ENCODE measurements around the gene MYO9B.
A peak's percentile ranks its signal among the peaks of the same experiment; 100 is the strongest.

Gene MYO9B

DNA sequence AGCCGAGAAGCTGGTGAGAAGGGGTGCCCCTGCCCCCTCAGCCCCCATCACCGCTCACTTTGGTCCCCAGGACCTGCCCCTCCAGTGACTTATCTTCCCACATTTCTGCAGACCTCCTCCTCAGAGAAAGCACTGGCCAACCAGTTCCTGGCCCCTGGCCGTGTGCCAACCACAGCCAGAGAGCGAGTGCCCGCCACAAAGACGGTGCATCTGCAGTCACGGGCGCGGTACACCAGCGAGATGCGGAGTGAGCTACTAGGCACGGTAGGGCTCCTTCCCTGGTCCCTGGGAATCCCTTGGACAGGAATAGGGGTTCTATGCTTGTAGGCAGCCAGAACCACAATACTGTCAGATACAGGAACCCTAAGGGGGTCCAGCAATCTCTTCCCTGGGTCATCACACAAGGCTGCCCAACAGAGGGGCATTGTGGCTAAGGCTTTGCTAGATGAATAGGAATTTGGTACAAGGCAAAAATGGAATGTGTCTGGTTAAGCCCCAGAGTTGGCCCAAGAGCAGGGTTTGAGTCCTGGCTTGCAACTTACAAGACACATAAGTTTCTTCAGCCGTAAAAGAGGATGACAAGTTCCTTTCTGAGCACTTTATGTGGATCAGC lies 140.6 kb downstream of the MYO9B start:
- DNase-seq: no peak

- no peak for DNase-seq
Measured at GRCh38 chr19:17219286-17219685, 143.7 kb downstream of the MYO9B start.

- DNase-seq: no peak
Measured at GRCh38 chr19:17220207-17220758, 144.7 kb downstream of the MYO9B start.

GRCh38 chr19:17225053-17225452 lies 149.5 kb downstream of the MYO9B start:
- no peak for DNase-seq

GRCh38 chr19:17226002-17226933 lies 150.7 kb downstream of the MYO9B start, which contains the start of gene OCEL1:
Gene OCEL1 (plus strand): TSS chr19:17226226. CDS start chr19:17226248, 22 bp downstream.
- peak; percentile 94 for DNase-seq

GRCh38 chr19:17227798-17228367 lies 152.3 kb downstream of the MYO9B start:
- no peak for DNase-seq

DNA sequence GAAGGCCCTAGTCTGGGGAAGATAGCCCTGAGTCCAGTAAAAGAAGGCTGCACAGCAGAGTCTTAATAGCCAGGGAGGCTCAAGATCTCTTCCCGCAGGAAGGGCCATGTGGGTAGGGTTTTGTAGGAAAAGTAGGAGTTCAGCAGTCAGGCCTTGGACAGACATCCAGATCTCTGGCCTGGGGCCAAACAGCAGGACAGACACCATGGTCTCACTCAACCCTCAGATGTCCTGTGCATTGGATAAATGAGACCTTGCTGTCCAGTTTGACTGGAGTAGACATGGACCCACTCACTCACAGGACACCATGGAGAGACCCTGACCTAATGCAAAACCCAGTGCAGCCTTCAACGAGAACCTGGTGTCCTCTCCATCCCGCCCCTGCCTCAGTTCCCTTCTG lies 154.3 kb downstream of the MYO9B start:
- no peak for DNase-seq

DNA sequence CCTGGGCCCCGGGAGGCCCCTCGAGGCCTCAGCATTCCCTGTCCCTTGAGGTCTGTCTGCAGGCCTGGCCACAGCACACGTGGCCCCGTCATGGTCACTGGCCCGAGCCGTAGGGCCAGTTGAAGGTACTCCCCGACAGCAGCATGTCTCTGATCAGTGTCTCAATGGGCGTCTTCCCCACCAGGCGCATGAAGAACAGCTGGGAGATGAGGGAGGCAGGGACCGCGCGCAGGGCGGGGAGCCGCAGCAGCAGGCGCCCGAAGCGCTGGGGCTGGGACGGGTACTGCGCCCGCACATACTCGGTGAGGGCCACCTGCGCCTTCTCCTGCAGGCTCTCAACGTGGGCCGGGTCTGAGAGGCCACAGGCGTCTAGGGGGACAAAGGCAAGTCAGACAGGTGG lies 156.7 kb downstream of the MYO9B start:
- DNase-seq: no peak

DNA sequence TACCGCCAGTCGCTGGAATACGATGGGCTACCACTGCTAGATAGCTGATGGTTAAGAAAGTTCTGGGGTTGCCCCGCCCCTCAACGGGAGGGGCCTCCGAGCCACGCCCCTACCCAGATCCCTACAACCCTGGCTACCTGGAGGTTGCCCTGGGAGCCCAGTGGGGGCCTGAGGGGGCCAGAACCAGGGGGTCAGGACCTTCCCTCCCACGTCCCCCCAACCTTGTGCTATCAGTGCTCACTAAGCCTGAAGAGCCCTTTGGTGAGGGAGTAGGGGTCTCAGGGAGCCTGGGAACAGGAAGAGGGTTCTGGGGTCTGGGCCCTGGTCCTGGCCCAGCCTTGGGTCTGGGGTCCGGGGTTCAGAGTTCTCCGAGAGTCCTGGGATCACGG lies 159.3 kb downstream of the MYO9B start:
- DNase-seq: peak; percentile 39

DNA sequence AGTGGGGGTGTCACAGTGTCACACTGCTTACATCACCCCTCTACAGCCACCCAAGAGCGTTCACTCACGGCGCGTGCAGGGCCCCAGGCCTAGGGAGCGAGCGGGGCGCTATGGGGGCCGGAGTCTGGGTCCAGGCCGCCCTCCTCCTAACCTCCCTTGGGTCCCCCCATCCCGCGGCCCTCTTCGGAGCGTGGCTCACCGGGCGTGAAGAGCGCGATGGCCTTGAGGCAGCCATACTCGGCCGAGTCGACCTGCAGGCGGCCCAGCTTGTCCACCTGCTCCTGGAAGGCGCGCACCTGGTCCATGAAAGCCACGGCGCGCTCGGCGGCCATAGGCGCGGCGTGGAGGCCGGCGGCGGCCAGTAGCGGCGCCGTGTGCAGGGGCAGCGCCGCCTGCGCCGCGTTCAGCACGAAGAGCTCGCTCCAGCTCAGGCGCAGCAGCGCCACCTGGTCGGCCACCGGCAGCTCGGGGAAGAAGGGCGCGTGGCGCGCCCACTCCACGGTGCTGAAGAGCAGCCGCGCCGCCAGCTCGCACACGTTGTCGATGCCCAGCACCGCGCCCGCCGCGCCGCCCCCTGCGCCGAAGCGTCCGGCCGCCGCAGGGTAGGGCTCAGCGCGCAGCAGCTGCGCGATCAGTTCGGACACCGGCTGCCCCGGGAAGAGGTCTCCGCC lies 159.9 kb downstream of the MYO9B start:
- DNase-seq: peak; percentile 64

GRCh38 chr19:17235971-17236777 lies 160.6 kb downstream of the MYO9B start:
- DNase-seq: no peak

DNA sequence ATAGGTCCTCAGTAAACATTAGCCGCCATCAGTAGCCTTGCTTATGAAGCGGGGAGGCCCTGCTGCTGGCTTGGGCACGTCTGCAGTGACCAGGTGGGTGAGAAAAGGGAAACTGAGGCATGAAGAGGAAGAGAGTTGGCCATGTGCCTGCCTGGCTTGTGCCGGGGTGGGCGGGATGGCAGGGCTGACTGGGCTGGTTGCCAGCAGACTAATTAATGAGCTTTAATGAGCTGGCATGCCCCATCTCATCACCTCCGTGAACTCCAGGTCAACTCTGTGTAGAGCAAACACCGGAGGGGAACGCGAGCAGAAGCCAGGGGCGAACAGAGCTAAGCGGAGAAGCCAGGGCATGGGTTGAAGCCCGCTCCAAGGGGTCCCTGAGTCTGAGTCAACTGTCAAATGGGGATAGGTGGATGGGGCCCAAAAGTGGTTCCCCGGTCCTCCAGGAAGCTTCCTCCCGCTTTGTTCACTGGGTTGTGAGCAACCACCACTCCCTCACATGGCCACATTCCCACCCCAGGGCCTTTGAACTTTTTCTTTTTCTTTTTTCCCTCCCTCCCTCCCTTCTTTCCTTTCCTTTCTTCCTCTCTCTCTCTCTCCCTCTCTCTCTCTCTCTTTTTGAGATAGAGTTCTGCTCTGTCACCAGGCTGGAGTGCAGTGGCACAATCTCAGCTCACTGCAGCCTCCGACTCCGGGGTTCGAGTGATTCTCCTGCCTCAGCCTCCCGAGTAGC lies 161.4 kb downstream of the MYO9B start:
- DNase-seq: no peak

DNA sequence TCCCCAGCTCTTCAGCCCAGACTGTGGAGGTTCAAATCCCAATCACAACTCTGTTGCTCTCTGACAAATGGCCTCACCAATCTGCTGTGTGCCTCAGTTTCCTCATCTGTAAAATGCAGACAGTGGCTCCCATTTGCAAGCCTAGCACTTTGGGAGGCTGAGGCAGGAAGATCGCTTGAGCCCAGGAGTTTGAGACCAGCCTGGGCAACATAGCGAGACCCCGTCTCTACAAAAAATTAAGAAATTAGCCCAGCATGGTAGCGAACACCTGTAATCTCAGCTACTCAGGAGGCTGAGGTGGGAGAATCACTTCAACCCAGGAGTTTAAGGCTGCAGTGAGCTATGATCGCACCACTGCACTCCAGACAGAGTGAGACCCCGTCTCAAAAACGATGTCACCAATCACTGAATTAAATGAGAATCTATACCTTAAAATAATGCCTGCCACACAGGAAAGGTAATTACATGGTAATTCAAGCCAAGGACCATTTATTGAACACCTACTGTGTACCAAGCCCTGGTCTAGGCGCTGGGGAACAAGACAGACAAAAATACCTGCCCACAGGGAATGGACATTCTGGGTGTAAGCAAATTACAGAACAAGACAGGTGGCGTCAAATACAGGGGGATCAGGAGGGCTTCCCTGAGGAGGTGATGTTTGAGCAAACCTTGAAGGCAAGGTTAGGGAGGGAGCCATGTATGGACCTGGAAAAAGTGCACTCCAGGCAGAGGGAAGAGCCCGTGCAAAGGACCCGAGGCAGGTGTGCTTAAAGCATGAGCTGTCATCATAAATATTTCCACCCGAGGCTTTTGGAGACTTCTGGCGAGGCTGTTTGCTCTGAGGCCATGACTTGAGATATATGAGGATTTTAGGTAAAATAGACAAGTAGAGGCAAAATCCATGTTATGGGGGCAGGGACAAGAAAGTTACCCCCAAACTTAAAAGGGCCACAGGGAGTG lies 162.4 kb downstream of the MYO9B start:
- DNase-seq: no peak

DNA sequence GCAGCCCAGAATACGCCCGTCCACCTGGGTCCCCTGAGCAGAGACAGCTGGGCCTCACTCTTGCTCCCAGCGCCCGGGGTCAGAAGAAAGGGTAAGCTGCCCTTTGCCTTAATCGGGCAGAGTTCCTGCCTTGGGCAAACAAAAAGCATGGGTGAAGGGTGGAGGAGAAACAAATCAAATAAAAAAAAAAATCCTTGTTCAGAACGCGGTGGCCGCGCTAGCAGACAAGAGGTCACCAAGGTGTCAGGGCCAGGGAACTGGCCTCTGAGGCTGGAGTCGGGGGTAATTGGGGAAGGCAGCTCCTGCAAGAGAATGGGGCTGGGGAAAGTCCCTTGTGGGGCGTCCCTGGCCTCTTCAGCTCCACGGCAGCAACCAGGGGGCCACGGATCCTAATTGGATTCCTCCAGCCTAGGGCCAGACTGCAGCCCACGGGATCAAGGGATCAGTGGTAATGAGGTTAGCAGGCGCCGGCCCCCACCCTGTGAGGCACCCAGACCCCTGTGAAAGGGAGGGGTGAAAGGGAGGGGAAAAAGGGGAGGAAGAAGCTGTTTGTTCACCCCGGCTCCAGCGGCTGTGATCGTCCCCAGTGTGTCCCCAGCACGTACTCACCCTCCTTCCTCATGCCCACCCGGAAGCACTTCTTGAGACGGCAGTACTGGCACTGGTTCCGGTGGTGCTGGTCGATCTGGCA lies 164.6 kb downstream of the MYO9B start:
- DNase-seq: no peak

DNA sequence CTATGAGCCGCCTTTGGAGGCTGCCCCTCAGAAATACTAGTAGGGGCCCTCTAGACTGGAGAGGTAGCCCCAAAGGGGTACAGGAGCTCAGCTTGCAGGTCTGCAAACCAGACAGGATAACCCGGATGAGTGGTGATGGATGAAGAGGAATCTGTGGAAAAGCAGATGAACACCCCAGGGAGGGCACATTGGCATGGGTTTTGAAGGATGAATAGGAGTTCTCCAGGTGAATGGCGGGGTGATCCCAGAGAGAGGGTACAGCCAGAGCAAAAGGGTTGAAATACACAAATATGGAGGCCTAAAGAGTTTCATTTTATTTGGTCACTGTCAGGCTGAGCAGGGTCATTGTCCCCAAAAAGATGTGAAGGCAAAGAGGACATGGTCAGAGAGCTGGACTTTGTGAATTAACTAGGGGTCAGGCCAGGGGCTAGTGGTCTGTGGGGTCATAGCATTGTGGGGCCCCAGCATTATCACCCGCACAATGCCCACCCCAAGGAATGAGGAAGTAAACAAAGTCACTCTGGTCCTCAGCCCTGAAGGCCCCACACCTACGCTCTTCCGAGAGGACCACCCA lies 165.3 kb downstream of the MYO9B start:
- no peak for DNase-seq

DNA sequence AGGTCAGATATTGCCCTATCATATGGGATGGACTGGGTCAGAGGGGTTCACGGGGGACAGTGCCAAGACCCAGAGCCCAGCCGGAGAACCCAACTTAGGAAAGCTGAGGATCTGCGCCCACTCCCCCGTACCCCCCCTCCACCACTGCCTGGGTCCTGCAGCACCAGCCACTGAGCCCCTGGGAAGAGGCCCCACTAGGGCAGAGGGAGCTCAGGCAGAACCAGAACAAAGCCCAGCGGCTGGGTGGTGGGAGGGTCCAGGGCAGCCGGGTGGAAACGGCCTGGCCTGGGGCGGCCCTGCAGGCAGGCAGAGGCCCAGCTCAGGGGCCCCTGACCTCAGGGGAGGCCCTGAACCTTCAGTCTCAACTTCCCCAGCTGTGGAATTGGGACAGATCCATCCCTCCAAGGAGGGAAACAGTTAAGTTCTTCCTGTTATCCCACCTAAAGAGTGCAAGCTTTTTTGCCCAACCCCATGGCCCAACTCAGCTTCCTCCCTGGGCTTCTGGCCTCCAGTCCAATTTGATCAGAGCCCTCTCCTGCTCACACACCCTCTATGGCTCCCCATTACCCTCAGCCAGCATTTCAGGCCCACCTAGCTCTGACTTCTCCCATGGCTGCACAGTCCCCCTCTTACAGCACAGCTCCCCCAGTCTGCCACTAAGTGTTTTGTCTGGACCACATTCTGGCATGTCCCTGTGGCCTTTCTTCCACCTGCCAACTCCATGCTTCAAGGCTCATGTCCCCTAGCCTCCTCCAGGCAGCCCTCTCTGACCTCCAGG lies 167.0 kb downstream of the MYO9B start:
- DNase-seq: no peak

- DNase-seq: no peak
Measured at GRCh38 chr19:17243211-17243829, 167.7 kb downstream of the MYO9B start.

Data from T-helper 9 cell (primary cell).